ENCODE data around the gene ACOX3. TPM values are rescaled to one million over a fixed set of nuclear protein-coding genes. Genes with fewer than 3 reads are reported as not detected.

ACOX3 gene
- total and polyA plus RNA-seq, 9 of the 15 experiments (the other 6 are each of a cell fraction or from before 2014, with no cell fraction given): 0.68 to 7.3 (median 3.7) TPM

DNA sequence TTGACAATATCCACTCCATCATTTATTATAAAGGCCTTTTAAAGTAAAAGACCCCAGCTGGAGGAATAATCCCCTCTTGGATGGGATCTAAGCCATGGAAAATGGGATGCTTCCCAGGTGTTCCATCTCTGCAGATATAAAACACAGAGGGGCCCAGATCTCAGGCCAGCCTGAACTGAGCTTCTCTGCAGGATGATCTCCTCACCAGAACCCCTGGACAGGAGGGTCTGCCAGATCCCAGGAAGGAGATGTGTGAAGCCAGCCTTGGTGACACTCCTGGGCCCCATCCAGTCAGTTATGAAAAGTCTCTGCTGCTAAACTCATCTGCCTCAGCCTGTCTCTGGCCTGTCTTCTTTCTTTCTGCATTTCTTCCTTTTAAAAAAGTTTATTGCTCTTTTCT is 114.3 kb downstream of the ACOX3 start:
- intact Hi-C loops (cut with micrococcal nuclease) (no loop called here), in situ Hi-C loops (cut with MboI) (no loop called here)
- CTCF ChIA-PET (ENCODE audit: low intra/inter-chr PET ratio): no interaction called here
- Histone ChIP-seq H3K4me1 (replicated peaks in 1 of 2; ENCODE audit: control insufficient read depth in 2 of 2, insufficient read depth in 2 of 2, low read length in 2 of 2) (peaks cover 0 to 5% of the 10 kb centered on the region in 2 experiments; a peak in 1 of 5 replicates), H3K9ac (ENCODE audit: insufficient read depth in 1 of 2, low read depth in 2 of 2, low read length in 2 of 2) (no peak overlapping the region), H4K20me1 (replicated peaks; ENCODE audit: control insufficient read depth, insufficient read depth, low read length) (0 out of 2 replicates have a peak, but pooled peaks cover 8% of the 10 kb centered on the region), H3K27me3 (ENCODE audit: control insufficient read depth in 2 of 2, insufficient read depth in 2 of 2, low read length in 2 of 2) (peaks cover 3 to 50% of the 10 kb centered on the region in 2 experiments; a peak in 3 of 5 replicates), H3K27ac (ENCODE audit: extremely low read depth, low read depth, low read length) (no peak overlapping the region), H3K4me3 (no peak overlapping the region), H3K79me2 (ENCODE audit: control insufficient read depth, insufficient read depth, low read length) (no peaks in the 10 kb centered on the region), H2AFZ (ENCODE audit: low read depth, low read length) (no peak overlapping the region), H3K36me3 (ENCODE audit: control insufficient read depth, insufficient read depth, low read length) (no peaks in the 10 kb centered on the region), H3K9me3 (replicated peaks; ENCODE audit: control insufficient read depth, insufficient read depth, low read depth, low read length) (no peaks in the 10 kb centered on the region), H3K9me1 (ENCODE audit: control insufficient read depth, insufficient read depth, low read length) (no peaks in the 10 kb centered on the region), H3K4me2 (ENCODE audit: insufficient read depth, low read length) (no peak overlapping the region)
- POLR2A ChIA-PET: interaction anchor here (1.2 to 1.3 kb wide), 2 partner anchors 10 to 16 kb away, joined by 3 to 4 read pairs; no protein-coding TSS in a partner anchor
- no peak for FAIRE-seq
- TF ChIP-seq, protein P1, sequence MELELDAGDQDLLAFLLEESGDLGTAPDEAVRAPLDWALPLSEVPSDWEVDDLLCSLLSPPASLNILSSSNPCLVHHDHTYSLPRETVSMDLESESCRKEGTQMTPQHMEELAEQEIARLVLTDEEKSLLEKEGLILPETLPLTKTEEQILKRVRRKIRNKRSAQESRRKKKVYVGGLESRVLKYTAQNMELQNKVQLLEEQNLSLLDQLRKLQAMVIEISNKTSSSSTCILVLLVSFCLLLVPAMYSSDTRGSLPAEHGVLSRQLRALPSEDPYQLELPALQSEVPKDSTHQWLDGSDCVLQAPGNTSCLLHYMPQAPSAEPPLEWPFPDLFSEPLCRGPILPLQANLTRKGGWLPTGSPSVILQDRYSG (tag; conservative IDR thresholded peaks at IDR 0.05; ENCODE audit: low read depth): no peak
- TF ChIP-seq SAFB (IDR thresholded peaks at IDR 0.05; ENCODE audit: borderline replicate concordance, low read depth, low read length) (no peak), ZBTB34 (CRISPR knock-in tag; IDR thresholded peaks at IDR 0.05) (no peak), STAG1 (CRISPR knock-in tag; IDR thresholded peaks at IDR 0.05; ENCODE audit: borderline replicate concordance) (no peak), SREBF2 (CRISPR knock-in tag; IDR thresholded peaks at IDR 0.05) (no peak), ZNF165 (CRISPR knock-in tag; IDR thresholded peaks at IDR 0.05; ENCODE audit: borderline replicate concordance) (no peak), ZNF212 (CRISPR knock-in tag; IDR thresholded peaks at IDR 0.05) (no peak), MYC (IDR thresholded peaks at IDR 0.05; ENCODE audit: low read depth, low read length) (no peak), MYC (CRISPR knock-in tag; IDR thresholded peaks at IDR 0.05; ENCODE audit: borderline replicate concordance, low read depth) (no peak), HSF4 (CRISPR knock-in tag; IDR thresholded peaks at IDR 0.05; ENCODE audit: borderline replicate concordance) (no peak), TAL1 (IDR thresholded peaks at IDR 0.05) (no peak), CXXC5 (CRISPR knock-in tag; IDR thresholded peaks at IDR 0.05) (no peak), CEBPB (tag; IDR thresholded peaks at IDR 0.05) (no peak), NCOA6 (IDR thresholded peaks at IDR 0.05) (no peak)
- TF ChIP-seq, protein P2, sequence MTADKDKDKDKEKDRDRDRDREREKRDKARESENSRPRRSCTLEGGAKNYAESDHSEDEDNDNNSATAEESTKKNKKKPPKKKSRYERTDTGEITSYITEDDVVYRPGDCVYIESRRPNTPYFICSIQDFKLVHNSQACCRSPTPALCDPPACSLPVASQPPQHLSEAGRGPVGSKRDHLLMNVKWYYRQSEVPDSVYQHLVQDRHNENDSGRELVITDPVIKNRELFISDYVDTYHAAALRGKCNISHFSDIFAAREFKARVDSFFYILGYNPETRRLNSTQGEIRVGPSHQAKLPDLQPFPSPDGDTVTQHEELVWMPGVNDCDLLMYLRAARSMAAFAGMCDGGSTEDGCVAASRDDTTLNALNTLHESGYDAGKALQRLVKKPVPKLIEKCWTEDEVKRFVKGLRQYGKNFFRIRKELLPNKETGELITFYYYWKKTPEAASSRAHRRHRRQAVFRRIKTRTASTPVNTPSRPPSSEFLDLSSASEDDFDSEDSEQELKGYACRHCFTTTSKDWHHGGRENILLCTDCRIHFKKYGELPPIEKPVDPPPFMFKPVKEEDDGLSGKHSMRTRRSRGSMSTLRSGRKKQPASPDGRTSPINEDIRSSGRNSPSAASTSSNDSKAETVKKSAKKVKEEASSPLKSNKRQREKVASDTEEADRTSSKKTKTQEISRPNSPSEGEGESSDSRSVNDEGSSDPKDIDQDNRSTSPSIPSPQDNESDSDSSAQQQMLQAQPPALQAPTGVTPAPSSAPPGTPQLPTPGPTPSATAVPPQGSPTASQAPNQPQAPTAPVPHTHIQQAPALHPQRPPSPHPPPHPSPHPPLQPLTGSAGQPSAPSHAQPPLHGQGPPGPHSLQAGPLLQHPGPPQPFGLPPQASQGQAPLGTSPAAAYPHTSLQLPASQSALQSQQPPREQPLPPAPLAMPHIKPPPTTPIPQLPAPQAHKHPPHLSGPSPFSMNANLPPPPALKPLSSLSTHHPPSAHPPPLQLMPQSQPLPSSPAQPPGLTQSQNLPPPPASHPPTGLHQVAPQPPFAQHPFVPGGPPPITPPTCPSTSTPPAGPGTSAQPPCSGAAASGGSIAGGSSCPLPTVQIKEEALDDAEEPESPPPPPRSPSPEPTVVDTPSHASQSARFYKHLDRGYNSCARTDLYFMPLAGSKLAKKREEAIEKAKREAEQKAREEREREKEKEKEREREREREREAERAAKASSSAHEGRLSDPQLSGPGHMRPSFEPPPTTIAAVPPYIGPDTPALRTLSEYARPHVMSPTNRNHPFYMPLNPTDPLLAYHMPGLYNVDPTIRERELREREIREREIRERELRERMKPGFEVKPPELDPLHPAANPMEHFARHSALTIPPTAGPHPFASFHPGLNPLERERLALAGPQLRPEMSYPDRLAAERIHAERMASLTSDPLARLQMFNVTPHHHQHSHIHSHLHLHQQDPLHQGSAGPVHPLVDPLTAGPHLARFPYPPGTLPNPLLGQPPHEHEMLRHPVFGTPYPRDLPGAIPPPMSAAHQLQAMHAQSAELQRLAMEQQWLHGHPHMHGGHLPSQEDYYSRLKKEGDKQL (CRISPR knock-in tag; IDR thresholded peaks at IDR 0.05; ENCODE audit: borderline replicate concordance): no peak
- DNase-seq (ENCODE audit: extremely low read depth in 1 of 4, low spot score in 3 of 4): no peak
- no TSS peak for BruUV-seq (replicated peaks)
- no peak for ATAC-seq

All from K562 (cell line).